ENCODE results near the gene LDB2.

LDB2 gene

GRCh38 chr4:16862697-16863096, 35.7 kb downstream of the LDB2 start:
- no peaks in the 10 kb centered on the region for H3K36me3 ChIP-seq (replicated peaks; ENCODE audit: insufficient read depth, low read length)
- H3F3A ChIP-seq (ENCODE audit: insufficient read depth, low read length), result no peaks in the 10 kb centered on the region
- no peak overlapping the region for H3K9ac ChIP-seq (ENCODE audit: low read length)
- H3K9me2 ChIP-seq (replicated peaks; ENCODE audit: insufficient read depth, low read length), result no peaks in the 10 kb centered on the region
- no peaks in the 10 kb centered on the region for H3K27me3 ChIP-seq (replicated peaks; ENCODE audit: insufficient read depth, low read length)
- H3K27ac ChIP-seq (ENCODE audit: low read length), result no peak overlapping the region
- DNase-seq, result no peak
- H3K4me3 ChIP-seq (ENCODE audit: low read length), result no peak overlapping the region
- H3K9me3 ChIP-seq (replicated peaks; ENCODE audit: insufficient read depth, low read length), result no peaks in the 10 kb centered on the region
- TF ChIP-seq EZH2phosphoT487 (IDR thresholded peaks at IDR 0.05; ENCODE audit: low read length), result no peak
- no peak for TF ChIP-seq CTCF (IDR thresholded peaks at IDR 0.05; ENCODE audit: low read length)
- TF ChIP-seq EZH2 (optimal IDR thresholded peaks at IDR 0.05; ENCODE audit: low read depth, low read length), result no peak
- no peaks in the 10 kb centered on the region for H3K79me2 ChIP-seq (ENCODE audit: low read length)
- no peak overlapping the region for H2AFZ ChIP-seq (ENCODE audit: low read length)
- H3K4me2 ChIP-seq (ENCODE audit: low read depth, low read length), result no peak overlapping the region
- no peaks in the 10 kb centered on the region for H4K20me1 ChIP-seq (ENCODE audit: insufficient read depth, low read length)
- H3K4me1 ChIP-seq (ENCODE audit: low read length), result no peaks in the 10 kb centered on the region

GRCh38 chr4:16860516-16860915, 37.9 kb downstream of the LDB2 start:
- Histone ChIP-seq H4K20me1 (ENCODE audit: insufficient read depth, low read length) (no peaks in the 10 kb centered on the region), H3K9me3 (replicated peaks; ENCODE audit: insufficient read depth, low read length) (no peaks in the 10 kb centered on the region), H2AFZ (ENCODE audit: low read length) (no peak overlapping the region), H3K27me3 (replicated peaks; ENCODE audit: insufficient read depth, low read length) (no peaks in the 10 kb centered on the region), H3K27ac (ENCODE audit: low read length) (no peak overlapping the region), H3K9ac (ENCODE audit: low read length) (no peak overlapping the region), H3K79me2 (ENCODE audit: low read length) (no peaks in the 10 kb centered on the region), H3K9me2 (replicated peaks; ENCODE audit: insufficient read depth, low read length) (no peaks in the 10 kb centered on the region), H3K4me2 (ENCODE audit: low read depth, low read length) (no peak overlapping the region), H3K4me3 (ENCODE audit: low read length) (no peak overlapping the region), H3F3A (ENCODE audit: insufficient read depth, low read length) (no peaks in the 10 kb centered on the region), H3K4me1 (ENCODE audit: low read length) (no peaks in the 10 kb centered on the region), H3K36me3 (replicated peaks; ENCODE audit: insufficient read depth, low read length) (no peaks in the 10 kb centered on the region)
- DNase-seq, result no peak
- no peak for TF ChIP-seq EZH2 (optimal IDR thresholded peaks at IDR 0.05; ENCODE audit: low read depth, low read length)
- no peak for TF ChIP-seq CTCF (IDR thresholded peaks at IDR 0.05; ENCODE audit: low read length)
- no peak for TF ChIP-seq EZH2phosphoT487 (IDR thresholded peaks at IDR 0.05; ENCODE audit: low read length)

- H3K27me3 ChIP-seq (replicated peaks; ENCODE audit: insufficient read depth, low read length), result no peaks in the 10 kb centered on the region
Measured at GRCh38 chr4:16859031-16859430, 39.4 kb downstream of the LDB2 start.

More at GRCh38 chr4:16859031-16859430, 39.4 kb downstream of the LDB2 start:
- Histone ChIP-seq H2AFZ (ENCODE audit: low read length) (no peak overlapping the region), H3K79me2 (ENCODE audit: low read length) (no peaks in the 10 kb centered on the region), H3K36me3 (replicated peaks; ENCODE audit: insufficient read depth, low read length) (no peaks in the 10 kb centered on the region), H3K4me2 (ENCODE audit: low read depth, low read length) (no peak overlapping the region), H4K20me1 (ENCODE audit: insufficient read depth, low read length) (no peaks in the 10 kb centered on the region), H3F3A (ENCODE audit: insufficient read depth, low read length) (no peaks in the 10 kb centered on the region), H3K9ac (ENCODE audit: low read length) (no peak overlapping the region), H3K4me1 (ENCODE audit: low read length) (no peaks in the 10 kb centered on the region), H3K27ac (ENCODE audit: low read length) (no peak overlapping the region), H3K4me3 (ENCODE audit: low read length) (no peak overlapping the region), H3K9me3 (replicated peaks; ENCODE audit: insufficient read depth, low read length) (no peaks in the 10 kb centered on the region), H3K9me2 (replicated peaks; ENCODE audit: insufficient read depth, low read length) (no peaks in the 10 kb centered on the region)
- DNase-seq, result no peak
- TF ChIP-seq CTCF (IDR thresholded peaks at IDR 0.05; ENCODE audit: low read length) (no peak), EZH2phosphoT487 (IDR thresholded peaks at IDR 0.05; ENCODE audit: low read length) (no peak), EZH2 (optimal IDR thresholded peaks at IDR 0.05; ENCODE audit: low read depth, low read length) (no peak)

Data from MM.1S (cell line).